NCI-H2227 treated with DMSO at 0.1 percent for 48 hours (cell line): ENCODE data around the gene MYDGF.
"Not testable (repeated sequence)": the region's sequence is repeated elsewhere in the genome, so short reads cannot be mapped to it uniquely, and the experiment has no call there.

Experiments
- DNase-seq: peaks from one replicate; lab custom pipeline; 2025; lab: John Stamatoyannopoulos, UW

The MYDGF gene

DNA sequence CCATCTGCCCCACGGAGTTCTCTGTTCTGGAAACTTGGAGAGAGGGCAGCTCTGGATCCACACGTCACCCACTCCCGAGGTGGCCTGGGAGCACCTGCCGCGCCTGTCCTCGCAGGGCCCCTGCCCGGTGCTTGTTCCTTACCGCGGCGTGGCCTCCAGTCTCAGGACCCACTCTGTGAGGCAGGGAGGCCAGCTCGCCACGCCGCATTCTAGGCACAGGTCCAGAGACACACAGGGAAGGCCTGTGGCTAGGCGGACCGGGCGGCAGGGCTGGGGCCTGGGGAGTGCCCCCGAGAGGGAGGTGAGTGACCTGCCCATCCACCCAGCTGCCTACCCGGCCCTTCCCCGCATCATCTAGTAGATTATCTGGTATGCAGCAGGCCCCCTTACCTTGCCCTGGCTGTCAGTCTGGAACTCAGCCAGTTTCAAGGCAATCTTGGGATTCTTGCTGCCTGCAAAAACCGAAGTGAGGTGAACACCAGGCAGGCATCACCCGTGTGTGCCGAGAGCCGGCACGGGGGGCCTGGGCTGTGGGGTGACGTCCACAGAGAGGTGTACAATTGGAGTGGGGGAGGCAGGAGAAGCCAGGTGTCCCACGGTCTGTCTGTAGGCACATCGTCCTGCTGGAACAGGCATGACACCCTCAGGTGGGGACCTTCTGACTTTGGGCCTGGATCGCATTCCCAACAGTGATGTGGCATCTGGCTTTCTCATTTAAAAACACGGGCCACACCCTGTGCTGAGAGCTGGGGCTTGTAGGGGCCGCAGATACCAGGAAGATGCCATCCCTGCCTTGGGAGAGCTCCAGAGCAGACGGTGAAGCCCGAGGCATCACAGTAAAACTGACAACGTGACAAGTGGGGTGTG, 29.9 kb upstream of the MYDGF start:
- DNase-seq, result no peak

DNA sequence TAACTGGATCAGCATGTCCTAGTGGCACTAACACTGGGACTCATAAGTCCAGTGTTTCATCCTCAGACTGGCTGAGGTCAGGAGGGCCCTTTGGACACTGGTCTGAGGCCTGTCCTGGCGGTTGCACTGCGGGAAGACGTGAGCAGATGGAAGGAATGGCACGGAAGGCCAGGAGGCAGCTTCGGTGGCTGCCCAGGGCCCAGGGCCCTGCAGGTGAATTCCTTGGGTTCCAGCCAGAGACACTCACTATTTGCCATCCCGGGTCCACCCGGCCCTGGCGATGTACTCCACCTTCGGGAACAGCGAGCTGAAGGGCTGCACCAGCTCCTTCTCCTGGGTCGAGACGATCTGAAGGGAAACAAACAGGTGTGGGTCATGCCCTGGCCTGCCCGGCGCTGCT, 27.2 kb upstream of the MYDGF start:
- no peak for DNase-seq

GRCh38 chr19:4695224-4695731, 25.1 kb upstream of the MYDGF start:
- DNase-seq, result no peak

GRCh38 chr19:4694211-4694987, 24.3 kb upstream of the MYDGF start:
- DNase-seq, result no peak

DNA sequence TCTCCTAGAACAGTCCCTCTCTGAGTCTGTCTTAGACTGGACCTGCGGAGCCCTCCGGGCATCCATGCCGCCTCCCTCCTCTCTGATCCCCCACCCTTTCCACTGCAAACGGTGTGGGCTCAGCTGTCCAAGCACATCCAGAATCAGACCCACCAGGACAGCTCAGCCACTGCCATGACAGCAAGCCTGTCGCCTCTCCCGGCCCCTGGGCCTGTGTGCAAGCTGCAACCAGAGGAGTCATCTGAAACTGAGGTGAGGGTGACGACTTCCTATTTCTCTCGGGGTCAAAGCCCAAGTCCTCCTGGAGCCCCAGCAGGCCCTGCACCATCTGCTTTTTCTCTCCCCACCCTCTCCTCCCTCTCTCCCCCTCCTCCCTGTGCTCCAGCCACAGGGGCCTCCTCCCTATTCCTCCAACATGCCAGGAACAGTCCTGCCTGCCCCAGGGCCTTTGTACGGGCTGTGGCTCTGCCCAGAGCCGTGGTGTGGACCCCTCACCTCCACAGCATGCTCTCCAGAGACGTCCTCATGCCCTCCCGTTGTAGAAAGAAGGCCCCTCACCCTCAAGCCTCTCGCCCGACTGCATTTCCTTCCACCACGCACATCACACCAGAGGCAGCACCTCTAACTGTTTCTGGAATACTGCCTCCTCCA, 23.5 kb upstream of the MYDGF start:
- DNase-seq, result no peak

DNA sequence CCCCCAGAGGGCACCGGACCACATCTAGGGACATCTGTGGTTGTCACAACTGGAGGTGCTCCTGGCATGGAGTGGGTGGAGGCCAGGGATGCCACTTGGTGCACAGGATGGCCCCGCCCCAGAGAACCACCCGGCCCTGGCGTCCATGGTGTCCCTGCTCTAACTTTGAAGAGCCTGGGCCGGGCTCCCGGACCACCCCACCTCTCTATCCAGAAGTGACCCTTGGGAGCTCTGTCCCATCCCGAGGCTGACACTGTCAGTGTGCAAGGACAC, 22.9 kb upstream of the MYDGF start:
- DNase-seq, result no peak

DNA sequence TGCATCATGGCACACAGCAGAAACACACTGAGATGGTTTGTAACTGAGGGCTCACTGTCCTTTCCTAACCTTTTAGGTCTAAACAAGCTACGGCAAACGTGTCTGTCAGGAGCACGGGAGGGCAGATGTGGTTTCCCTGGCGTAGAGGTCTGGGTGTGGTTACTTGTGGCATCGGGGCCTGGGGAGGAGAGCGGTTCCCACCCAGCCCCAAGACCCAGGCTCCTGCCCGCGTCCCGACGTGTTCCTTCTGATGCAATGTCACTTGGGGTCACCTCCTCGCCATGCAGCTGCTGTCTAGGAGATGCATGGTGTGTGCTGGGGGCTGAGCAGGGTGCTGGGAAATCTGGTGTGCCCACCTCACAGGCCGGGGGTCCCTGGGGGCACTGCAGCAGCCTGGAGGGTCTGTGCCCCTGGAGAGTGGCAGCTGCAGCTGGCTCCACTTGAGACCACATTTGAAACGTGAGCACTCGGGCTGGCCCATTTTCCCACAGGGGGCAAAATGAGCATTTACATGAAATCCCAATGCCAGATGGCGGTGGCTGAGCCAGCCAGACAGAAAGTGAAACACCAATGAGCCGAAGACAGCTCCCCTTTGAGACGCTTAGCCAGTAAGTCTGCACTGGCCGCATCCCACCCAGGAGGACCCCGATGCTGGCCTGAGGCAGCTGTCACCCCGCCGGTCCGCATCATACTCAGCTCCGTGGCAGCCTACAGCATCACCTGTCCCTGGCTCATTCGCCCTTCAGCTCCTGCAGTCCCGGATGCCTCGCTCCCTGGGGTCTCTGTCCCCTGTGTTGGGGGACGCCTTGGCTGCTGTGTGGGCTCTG, 22.3 kb upstream of the MYDGF start:
- no peak for DNase-seq

GRCh38 chr19:4691373-4691772, 21.2 kb upstream of the MYDGF start:
- DNase-seq, result no peak

DNA sequence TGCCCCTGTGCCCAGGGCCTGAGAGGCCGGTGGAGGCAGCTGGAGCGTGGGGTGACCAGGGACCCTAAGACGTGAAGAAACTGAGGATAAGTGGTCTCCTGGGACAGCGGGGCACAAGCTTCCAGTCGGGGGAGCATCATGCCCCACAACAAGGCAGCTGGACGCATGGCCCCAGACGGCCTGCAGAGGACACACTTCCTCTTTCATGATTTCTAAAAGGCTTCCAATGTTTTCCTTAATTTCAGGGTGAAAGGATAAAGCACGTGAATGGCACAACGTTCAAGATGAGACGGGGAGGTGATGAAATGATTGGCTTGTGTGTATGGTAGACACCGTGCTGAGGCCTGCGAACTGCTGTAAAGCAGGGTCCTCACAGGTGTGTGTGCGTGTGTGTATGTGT, 20.2 kb upstream of the MYDGF start:
- no peak for DNase-seq

DNA sequence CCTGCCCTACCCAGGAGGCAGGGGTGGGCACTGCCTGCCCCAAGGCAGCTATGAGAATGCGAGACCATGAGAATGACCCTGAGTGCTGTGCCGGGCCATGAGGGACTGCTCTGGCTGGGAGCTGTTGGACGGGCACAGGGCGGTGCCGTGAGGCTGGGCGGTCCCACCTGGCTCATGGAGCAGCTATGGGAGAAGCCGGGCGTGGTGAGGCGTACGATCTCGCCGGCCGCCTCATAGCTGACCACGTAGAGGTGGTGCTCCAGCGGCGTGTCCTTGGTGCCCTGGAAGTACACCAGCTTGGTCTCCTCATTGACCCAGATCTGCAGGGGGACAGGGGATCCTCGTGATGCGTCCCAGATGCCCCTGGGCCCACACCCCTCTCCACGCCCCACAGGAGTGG, 19.3 kb upstream of the MYDGF start:
- no peak for DNase-seq

DNA sequence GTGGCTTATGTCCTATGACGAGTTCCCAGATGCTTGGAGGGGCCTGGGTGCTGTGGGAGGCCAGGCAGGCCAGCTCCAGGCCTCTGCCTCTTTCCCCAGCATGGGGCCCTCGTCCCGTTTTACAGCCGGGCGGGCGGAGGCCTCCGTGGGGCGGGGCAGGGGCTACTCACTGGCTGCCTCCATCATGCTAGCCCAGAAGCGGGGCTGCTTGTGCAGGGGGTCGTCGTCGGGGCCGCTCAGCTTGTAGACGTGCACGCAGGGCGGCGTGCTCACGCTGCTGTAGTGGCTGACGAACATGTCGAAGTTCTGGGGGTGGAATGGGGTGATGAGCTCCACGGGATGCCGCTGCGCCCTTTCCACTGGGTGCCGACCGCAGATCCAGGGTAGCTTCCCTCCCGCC, 18.4 kb upstream of the MYDGF start:
- DNase-seq, result no peak

- no peak for DNase-seq
Measured at GRCh38 chr19:4687396-4687795, 17.3 kb upstream of the MYDGF start.

GRCh38 chr19:4686700-4687099, 16.6 kb upstream of the MYDGF start:
- no peak for DNase-seq

DNA sequence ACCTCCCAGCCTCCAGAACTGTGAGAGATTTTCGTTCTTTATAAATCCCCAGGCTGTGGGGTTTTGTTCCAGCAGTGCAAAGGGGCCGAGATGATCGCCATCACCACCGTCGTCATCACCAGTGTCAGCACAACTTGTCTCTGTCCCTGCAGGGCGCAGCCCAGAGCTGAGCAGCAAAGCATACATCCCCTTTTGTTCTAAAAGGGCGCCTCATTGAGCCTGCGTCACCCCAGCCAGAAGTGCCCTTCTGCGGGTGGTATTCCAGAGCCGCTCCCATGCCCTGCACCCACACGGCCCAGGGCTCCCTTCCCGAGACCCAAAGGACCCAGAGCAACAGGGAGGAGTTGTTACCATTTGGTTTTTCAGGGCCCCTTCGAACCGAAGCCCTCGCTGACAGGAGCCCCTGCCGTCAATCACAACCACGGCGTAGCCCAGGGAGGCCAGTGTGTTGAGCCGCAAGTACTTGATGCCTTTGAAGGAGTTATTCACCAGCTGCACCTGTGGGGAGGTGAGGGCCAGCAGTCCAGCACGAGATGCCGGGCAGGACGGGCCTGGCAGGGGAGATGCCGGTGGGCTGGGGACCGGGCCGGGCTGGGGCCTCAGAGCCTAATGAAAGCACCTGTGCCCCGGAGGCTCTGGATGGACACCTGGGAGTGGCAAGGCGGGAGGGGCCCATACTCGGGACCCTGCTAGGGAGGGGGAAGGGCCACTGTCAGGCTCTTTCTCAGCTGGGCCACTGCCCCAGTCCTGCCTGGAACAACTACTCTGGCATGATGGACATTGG, 14.4 kb upstream of the MYDGF start:
- DNase-seq, result no peak

DNA sequence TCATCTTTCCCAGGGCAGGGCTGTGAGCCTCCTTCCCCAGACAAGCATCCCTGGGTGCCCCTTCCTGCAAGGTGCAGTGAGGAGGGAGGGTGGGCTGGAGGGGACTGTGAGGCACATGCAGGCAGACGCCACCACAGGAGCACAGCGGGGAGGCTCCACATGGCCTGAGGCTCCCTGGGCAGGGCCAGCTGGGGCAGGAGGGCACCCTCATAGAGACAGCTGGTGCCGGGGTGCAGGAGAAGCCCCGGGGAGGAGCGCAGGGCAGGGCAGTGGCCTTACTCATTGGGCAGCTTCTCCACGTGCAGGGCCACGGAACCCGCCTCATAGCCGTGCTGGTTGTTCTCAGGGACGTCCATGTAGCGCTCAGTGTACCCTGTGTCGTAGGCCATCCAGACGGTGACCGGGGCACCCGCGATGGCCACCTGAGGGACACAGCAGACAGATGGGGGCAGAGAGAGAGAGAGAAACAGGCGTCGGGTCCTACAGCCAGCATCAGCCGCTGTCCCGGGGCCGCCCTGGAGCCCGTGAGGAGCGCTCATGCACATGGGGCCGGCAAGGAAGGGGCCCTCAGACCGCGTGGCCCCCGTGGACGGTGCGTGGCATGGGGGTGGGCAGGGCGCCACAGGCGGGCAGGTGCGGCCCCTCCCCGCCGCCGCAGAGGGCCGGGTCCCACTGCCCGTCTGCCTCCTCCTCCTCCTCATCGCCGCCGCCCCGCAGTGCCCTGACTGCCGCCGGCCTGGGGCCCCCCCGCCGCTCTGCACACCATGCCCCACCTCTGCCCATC, 12.5 kb upstream of the MYDGF start:
- no peak for DNase-seq

DNA sequence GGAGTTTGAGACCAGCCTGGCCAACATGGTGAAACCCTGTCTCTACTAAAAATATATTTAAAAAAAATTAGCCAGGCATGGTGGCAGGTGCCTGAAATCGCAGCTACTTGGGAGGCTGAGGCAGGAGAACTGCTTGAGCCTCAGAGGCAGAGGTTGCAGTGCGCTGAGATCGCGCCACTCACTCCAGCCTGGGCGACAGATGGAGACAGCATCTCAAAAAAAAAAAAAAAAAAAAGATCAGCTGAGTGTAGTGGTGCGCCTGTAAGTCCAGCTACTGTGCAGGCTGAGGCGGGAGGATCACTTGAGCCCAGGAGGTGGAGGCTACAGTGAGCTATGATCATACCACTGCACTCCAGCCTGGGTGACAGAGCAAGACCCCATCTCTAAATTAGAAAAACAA, 9.9 kb upstream of the MYDGF start:
- not testable (repeated sequence) for DNase-seq

GRCh38 chr19:4678881-4679790, 9.0 kb upstream of the MYDGF start:
- DNase-seq, result no peak

DNA sequence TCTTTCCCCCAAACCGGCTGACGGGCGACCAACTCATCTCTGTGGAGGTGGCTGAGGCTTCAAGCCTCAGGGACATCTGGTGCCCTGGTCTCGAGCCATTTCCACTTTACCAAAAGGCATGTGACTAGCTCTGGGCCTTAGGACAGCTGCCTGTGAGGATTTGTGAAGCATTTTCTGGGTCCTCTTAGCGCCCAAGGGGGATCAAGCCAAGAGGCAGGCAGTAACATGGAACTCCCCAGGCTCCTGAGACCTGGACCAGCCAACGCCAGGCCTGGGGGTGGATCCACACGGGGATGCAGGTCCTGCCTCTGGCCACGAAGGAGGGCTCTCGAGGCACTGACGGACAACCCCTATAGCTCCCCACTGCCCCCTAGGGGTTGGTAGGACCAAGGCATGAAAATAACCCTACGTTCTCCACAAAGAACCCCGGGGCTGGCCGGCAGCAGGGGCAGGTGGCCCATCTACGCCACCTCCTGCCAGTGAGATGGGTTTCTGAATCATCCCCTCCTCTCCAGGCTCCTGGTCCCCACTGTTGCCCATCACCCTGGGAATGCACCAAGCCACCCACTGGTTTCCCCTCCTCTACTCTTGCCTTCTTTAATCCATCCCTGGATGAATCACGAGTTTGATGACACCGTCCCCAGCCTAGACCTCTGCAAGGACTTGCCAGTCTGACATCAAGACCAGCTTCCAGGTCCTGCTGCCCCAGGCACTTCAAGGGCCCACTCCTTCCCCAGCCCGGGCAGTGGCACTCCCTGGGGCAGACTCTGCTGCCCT, 7.0 kb upstream of the MYDGF start:
- DNase-seq, result no peak

- DNase-seq, result no peak
Measured at GRCh38 chr19:4675346-4675745, 5.2 kb upstream of the MYDGF start.
